Testis (tissue), 3 donors: ENCODE results near the gene PXK. TPM values are rescaled to one million over a fixed set of nuclear protein-coding genes. Genes with fewer than 3 reads are reported as not detected.

Experiments
- DNase-seq: peaks from one replicate; pipeline ENCODE4 v3.0.0-alpha.2; 2019
- H3K27ac ChIP-seq, 2 donors: fragments of 200-600 bp; sonication (generic); one replicate each; pipeline ENCODE4 v1.5.1; 2019
- H3K27me3 ChIP-seq: fragments of 200-600 bp; sonication (generic); one replicate; pipeline ENCODE4 v1.5.1; 2019
- H3K36me3 ChIP-seq: fragments of 200-600 bp; sonication (generic); one replicate; pipeline ENCODE4 v1.5.1; 2017; ENCODE audit warnings: low read depth; ENCODE audit errors: missing control alignments
- H3K4me1 ChIP-seq: fragments of 200-600 bp; sonication (generic); one replicate; pipeline ENCODE4 v1.5.1; 2019
- H3K4me3 ChIP-seq, 2 donors: fragments of 200-600 bp; sonication (generic); one replicate each; pipeline ENCODE4 v1.5.1; 2017 to 2019
- H3K9me3 ChIP-seq: fragments of 200-600 bp; sonication (generic); one replicate; pipeline ENCODE4 v1.5.1; 2017
- POLR2A ChIP-seq: fragments of 450-650 bp; IDR thresholded peaks from one replicate; pipeline ENCODE4 v1.6.1; 2017; ENCODE audit warnings: antibody characterized with exemption, mild to moderate bottlenecking, moderate library complexity
- WGBS, 2 donors: methylation state at CpG; one replicate each; pipeline ENCODE4 v1.1.5; 2018; 5-methylcytosine and 5-hydroxymethylcytosine counted together
- intact Hi-C: fragments of 100-400 bp; cut with DNase I; formaldehyde crosslinking; loops from one replicate; pipeline ENCODE4 v1.15.1; 2023; ENCODE audit warnings: low total_unique reads
- polyA plus RNA-seq: library from polyadenylated mRNA; stranded (reverse); fragments of 350-450 nt; fragmentation: Illumina TruSeq; extraction: RNeasy Lipid Tissue Mini Kit (QIAGEN cat#74804); gene quantifications from one replicate; pipeline ENCODE4 v1.2.3, GENCODE V29; 2014; ENCODE audit warnings: low read depth, low replicate concordance; ENCODE audit not compliant: insufficient read depth
- total RNA-seq, 2 donors: library from RNA; depleted of rRNA; stranded (reverse); fragments of >200 nt; gene quantifications; one replicate each; pipeline ENCODE4 v1.2.3, GENCODE V29; 2016
- TF ChIP-seq, protein P1 (sequence below), 3 experiments: fragments of 450-650 bp in 2 of 3; fragments of 200-600 bp in 1 of 3; sonication (generic) in 1 of 3; IDR thresholded peaks; one replicate each; pipeline ENCODE4 v1.5.1; 2016 to 2019; ENCODE audit warnings: antibody characterized with exemption in 3 of 3, mild to moderate bottlenecking in 2 of 3, moderate library complexity in 1 of 3

Gene PXK
- total and polyA plus RNA-seq, 3 donors from 2014 or later, result 28.8 to 31.3 (median 29.3) TPM

GRCh38 chr3:58470363-58471024 is 137.8 kb downstream of the PXK start:
- H3K4me1 ChIP-seq, result no peaks in the 10 kb centered on the region
- no peaks in the 10 kb centered on the region for H3K36me3 ChIP-seq
- intact Hi-C loops, result no loop called here
- H3K4me3 ChIP-seq, result no peak overlapping the region
- no peaks in the 10 kb centered on the region for H3K9me3 ChIP-seq
- WGBS, 2 donors, result 92 to 94% methylated on average over 11 to 12 of the region's 12 CpGs
- TF ChIP-seq, protein P1, sequence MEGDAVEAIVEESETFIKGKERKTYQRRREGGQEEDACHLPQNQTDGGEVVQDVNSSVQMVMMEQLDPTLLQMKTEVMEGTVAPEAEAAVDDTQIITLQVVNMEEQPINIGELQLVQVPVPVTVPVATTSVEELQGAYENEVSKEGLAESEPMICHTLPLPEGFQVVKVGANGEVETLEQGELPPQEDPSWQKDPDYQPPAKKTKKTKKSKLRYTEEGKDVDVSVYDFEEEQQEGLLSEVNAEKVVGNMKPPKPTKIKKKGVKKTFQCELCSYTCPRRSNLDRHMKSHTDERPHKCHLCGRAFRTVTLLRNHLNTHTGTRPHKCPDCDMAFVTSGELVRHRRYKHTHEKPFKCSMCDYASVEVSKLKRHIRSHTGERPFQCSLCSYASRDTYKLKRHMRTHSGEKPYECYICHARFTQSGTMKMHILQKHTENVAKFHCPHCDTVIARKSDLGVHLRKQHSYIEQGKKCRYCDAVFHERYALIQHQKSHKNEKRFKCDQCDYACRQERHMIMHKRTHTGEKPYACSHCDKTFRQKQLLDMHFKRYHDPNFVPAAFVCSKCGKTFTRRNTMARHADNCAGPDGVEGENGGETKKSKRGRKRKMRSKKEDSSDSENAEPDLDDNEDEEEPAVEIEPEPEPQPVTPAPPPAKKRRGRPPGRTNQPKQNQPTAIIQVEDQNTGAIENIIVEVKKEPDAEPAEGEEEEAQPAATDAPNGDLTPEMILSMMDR (IDR thresholded peaks at IDR 0.05), result no peak
- TF ChIP-seq POLR2A, result no peak
- no peak for DNase-seq
- no peaks in the 10 kb centered on the region for H3K27me3 ChIP-seq
- no peak overlapping the region for H3K27ac ChIP-seq

- Histone ChIP-seq H3K4me1 (no peaks in the 10 kb centered on the region), H3K27me3 (no peaks in the 10 kb centered on the region), H3K4me3 (no peak overlapping the region), H3K9me3 (no peaks in the 10 kb centered on the region), H3K27ac (no peak overlapping the region), H3K36me3 (no peaks in the 10 kb centered on the region)
- TF ChIP-seq, protein P1 (IDR thresholded peaks at IDR 0.05), result no peak
- TF ChIP-seq POLR2A, result no peak
- DNase-seq, result no peak
- intact Hi-C loops, result no loop called here
- WGBS, 2 donors, result 77 to 83% methylated on average over 10 of the region's 10 CpGs
These were observed 138.6 kb downstream of the PXK start for GRCh38 chr3:58471025-58471887.

DNA sequence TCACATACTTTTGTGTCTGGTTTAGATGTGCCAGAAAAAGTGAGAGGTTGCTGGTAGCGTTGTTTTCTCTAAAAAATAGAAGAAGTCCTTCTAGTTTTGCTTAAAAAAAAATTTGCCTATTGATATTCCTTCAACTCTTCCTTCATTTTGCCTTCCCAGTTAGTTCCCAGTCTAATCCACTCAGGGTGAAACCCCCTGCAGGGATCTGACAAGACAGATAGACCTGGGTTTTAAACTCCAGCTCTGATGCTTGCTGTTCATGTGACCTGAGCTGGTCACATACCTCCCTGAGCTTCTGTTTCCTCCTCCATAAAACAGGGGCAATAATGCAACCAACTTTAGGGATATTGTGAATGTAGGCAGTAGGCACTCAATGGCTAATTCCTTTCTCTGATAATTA is 140.6 kb downstream of the PXK start:
- DNase-seq, result no peak
- Histone ChIP-seq H3K27ac (no peak overlapping the region), H3K36me3 (no peaks in the 10 kb centered on the region), H3K4me3 (no peak overlapping the region), H3K27me3 (no peaks in the 10 kb centered on the region), H3K4me1 (no peaks in the 10 kb centered on the region), H3K9me3 (no peaks in the 10 kb centered on the region)
- intact Hi-C loops, result no loop called here
- TF ChIP-seq, protein P1 (IDR thresholded peaks at IDR 0.05), result no peak
- TF ChIP-seq POLR2A, result no peak
- 94 to 97% methylated on average over 1 of the region's 1 CpG for WGBS, 2 donors

DNA sequence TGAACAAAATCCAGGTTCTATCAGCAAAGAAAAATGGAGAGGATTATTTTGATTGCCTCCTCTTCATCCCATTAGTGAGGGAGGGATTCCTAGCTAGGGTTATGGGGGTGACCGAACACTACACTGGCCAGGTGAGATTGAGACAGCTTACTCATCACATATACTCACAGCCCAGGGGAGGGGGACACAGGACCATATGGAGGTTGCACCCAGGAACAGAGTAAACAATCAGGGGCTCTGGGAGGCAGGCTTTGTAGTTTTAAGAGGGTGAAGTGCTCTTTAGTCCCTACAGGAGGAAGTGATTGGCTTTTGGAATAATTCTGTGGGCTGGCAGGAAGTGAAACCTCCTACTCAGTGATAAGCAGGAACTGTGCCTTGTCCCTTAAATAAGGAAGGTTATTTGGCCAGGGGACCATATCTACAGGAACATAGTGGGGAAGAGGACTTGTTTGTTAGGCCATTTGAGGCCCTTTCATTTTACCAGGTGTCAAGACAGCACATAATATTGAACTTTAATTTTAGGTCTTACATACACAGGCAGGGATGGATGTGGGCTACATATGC is 141.7 kb downstream of the PXK start:
- H3K9me3 ChIP-seq, result no peaks in the 10 kb centered on the region
- DNase-seq, result no peak
- H3K36me3 ChIP-seq, result no peaks in the 10 kb centered on the region
- TF ChIP-seq POLR2A, result no peak
- TF ChIP-seq, protein P1 (IDR thresholded peaks at IDR 0.05), result no peak
- no peaks in the 10 kb centered on the region for H3K27me3 ChIP-seq
- H3K4me1 ChIP-seq, result no peaks in the 10 kb centered on the region
- WGBS, 2 donors, result 87 to 100% methylated on average over 1 of the region's 1 CpG
- no peak overlapping the region for H3K27ac ChIP-seq
- intact Hi-C loops, result no loop called here
- no peak overlapping the region for H3K4me3 ChIP-seq
